ENCODE results near the gene RASL10A.

The RASL10A gene

DNA sequence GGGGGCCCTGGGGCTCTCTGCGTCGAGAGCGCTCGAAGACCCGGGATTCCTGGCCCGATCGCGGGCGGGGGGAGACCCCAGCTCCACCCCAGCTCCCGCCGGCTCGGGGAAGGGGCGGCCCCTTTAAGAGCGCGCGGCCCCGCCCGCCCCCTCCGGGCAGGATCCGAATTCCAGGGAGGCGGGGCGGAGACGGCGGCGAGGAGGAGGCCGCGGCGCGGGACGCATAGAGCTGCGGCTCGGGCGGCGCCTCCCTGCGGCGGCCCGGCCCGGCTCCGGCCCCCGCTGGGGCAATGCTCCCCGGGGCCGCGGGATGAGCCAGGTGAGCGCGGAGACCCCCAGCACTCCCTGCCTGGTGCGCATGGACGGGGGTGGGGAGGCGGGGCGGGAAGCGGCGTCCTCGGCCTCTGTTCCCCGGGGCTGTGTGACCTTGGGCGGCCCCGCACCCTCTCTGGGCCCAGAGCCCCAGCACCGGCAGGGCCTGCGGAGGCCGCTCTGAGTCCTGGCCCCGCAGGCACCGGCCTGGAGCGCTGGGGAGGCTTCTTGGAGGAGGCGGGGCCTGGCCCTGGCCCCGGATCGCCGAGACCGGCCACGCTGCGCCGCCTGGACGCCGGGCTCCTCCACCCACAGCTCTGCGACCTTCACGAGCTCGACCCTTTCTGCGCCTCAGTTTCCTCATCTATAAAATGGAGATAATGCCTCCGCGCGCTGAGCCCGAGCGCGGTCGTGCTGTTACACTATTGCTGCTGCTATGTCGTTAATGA, 8.5 kb downstream of the RASL10A start:
- DNase-seq (ENCODE audit: low read depth in 2 of 2, low spot score in 1 of 2) = no peak

DNA sequence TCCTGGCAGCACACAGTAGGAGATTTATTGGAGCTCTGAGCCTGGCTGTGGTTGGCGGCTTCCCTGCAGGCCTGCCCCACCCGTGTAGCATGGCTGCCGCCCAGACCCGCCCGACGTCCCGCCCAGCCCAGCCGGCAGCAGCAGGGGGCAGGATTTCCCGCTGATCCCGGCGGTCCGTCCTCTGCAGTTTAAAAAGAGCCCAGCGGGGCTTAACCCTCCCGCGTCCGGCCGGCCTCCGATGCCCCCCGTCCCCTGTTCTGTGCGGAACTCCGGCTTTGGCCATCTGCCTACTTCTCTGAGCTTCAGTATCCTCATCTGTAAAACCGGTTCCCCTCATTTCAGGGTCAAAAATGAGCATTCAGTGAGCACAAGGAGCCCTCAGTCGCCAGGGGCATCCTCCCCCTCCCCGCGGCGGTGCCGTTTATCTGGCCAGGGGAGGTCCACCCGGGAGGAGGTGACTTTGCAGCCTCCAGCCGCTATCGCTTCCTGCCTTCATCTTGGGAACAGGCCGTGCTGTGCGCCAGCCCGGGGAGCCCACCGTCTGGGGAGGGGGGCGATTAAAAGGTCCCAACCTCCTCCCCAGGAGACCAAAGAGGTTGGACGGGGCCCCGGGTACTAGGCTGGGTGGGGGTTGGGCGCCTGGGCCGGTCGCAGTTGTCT, 9.2 kb downstream of the RASL10A start, which contains the start of gene GAS2L1:
GAS2L1 (plus strand) TSS at position 476 of the 660 bp plus-strand sequence. CDS start 1,456 bp downstream, outside the sequence.
- no peak for DNase-seq (ENCODE audit: low read depth in 2 of 2, low spot score in 1 of 2)

DNA sequence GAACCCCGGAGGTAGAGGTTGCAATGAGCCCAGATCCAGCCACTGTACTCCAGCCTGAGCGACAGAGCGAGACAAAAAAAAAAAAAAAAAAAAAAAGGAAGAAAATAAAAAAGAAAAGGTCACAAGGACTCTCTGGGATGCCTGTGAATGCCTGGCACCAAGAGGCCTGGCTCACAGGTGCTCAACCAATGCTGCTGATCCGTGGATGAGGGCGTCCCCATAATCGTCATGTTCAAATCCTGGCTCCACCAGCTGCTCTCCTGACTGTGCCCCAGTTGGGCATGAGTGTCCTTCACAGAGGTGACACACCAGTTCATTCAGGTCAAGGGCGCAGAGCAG, 9.7 kb downstream of the RASL10A start:
- no peak for DNase-seq (ENCODE audit: low read depth in 2 of 2, low spot score in 1 of 2)

DNA sequence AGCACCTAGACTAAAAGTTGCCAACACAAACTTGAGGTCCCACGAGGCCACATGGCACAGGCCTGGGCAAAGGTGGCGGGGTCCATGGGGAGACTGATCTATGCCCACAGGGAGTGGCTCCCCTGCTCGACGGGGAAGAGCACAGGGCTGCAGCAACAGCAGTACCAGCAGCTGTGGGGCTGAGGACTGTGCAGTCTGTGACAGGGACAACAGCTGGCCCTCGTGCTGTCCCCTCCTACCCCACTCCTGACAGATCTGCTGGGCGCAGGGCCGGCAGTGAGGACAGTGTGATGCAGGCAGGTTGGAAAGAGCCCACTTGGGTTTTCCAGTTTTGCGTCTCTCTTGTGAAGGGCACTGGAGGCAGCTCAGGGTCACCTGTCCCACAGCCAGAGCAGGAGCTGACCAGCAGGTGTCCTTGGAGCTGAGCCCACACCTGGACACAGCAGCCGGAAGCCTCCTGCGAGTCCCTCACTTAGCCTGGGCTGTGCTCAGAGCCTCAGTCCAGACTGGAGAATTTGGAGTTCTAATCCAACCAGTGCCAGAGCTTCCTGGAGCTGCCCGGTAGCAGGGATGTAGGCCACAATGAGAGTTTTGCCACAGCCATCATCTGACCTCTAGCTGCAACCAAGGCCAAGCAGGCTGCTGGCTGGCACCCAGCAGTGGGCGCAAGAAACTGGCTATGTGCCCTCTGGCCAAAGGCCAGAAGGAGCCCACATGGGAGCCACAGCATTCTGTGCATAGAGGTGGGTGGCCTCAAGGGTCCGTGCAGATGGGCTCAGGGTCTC, 12.6 kb downstream of the RASL10A start:
- no peak for DNase-seq (ENCODE audit: low read depth in 2 of 2, low spot score in 1 of 2)

DNA sequence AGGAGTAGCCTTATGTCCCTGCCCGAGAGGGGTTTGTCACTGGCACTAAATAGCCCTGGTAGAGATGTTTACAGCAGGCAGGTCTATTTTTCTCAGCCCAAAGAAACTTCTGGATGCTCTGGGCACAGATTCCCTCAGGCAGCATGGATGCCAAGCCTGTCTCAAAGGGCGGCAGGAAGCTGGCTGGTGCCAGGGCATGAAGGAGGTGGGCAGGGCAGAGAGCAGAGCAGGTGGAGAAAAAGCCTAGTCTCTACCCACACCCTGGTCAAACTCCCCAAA, 13.2 kb downstream of the RASL10A start:
- DNase-seq (ENCODE audit: low read depth in 2 of 2, low spot score in 1 of 2) = no peak

DNA sequence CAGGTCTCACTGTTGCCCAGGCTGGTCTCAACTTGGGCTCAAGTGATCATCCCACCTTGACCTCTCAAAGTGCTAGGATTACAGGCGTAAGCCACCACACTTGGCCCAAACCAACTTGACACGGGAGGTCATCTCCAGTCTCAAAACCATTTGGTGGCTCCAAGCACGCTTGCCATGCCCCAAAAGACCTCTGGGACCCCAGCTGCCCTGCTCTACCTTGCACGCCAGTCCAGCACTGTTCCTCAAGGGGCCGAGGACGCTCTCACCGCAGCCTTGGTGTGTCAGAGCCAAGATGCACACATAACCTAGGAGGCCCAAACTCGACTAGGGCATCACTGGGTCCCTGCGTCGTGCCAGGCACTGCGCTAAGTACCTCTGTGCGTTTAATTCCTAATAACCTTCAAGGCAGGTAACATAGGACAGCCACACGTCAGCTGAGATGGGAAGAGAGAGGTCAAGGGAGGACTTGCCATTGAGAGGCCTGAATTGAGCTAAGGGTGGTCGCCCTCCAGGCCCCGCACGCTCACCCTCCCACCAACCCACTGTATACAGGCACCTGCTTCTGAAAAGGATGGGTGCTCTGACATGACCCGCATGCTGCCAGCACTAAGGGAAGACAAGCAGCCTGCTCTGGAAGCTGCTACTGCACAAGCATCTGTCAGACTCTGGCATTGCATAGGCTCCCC, 13.6 kb downstream of the RASL10A start:
- DNase-seq (ENCODE audit: low read depth in 2 of 2, low spot score in 1 of 2) = no peak

DNA sequence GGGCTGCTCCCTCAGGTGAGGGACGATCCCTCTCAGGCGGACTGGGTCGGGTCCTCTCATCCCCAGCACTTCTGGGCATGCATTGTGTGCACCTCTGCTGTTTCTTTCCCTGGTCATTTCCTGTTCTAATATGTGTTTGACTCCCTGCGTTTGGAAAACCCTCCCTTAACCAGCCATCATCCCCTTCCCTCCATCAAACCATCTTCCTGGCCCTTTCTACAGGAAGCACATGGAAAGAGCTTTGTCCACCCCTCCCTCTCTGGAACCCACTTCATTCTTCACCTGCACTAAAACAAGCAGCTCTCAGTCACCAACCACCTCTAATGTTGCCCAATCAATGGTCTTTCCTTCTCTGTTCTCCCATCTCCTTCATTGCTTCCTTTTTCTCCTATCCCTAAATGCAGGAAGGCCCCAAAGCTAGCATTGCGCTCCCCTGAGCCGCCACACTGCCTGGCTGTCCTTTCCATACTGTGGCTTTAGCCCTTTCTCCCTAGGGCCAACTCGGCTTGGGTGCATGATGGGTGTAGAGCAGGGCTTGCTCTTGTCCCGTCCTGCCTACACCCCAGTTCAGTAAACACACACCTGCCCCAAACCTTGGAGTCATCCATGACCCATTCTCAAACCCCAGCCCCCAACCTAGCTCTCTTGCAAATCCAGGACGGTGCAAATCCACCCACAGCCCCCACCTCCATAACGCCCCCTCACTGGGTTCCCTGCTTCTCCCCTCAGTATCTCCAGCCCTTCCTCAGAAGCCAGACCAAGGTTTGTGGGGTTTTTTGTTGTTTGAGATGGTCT, 14.5 kb downstream of the RASL10A start:
- no peak for DNase-seq (ENCODE audit: low read depth in 2 of 2, low spot score in 1 of 2)

DNA sequence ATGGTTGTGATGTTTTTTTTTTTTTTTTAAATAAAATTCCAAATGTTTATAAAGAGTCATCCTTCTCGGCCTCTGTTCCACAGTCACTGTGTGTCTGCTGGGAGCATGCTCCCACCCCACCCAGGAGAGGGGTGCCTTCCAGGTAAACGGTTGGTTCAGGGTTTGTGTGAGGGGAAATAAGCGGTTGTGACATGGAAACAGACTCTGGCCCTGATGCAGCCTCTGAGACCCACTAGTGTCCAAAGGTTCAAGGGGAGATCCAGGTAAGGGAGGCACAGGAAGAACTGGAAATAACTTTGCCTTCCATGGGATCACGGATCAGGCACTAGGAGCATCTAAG, 15.1 kb downstream of the RASL10A start:
- no peak for DNase-seq (ENCODE audit: low read depth in 2 of 2, low spot score in 1 of 2)

DNA sequence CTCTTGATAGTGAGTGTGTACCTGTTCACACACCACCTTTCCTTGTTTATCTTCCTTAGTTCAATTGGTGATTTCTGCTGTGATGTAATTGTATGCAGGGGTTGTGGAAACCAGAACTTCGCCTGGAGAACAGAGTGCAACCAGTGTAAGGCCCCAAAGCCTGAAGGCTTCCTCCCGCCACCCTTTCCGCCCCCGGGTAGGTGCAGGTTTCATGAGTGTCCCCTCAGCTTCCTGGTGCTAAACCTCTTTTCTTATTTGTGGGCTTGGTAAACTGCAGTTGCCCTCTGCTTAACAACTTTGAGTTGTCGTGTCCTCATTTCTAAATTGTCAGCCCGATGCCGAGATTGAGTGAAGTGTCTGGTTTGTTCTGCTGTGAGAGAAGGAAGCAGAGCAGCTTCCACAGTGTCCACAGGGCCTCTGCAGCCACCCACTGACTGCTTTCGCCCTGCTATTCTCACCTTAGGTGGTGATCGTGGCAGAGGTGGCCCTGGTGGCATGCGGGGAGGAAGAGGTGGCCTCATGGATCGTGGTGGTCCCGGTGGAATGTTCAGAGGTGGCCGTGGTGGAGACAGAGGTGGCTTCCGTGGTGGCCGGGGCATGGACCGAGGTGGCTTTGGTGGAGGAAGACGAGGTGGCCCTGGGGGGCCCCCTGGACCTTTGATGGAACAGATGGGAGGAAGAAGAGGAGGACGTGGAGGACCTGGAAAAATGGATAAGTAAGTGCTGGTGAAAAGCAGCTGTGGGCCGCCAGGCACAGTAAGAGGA, 16.2 kb downstream of the RASL10A start:
- no peak for DNase-seq (ENCODE audit: low read depth in 2 of 2, low spot score in 1 of 2)

DNA sequence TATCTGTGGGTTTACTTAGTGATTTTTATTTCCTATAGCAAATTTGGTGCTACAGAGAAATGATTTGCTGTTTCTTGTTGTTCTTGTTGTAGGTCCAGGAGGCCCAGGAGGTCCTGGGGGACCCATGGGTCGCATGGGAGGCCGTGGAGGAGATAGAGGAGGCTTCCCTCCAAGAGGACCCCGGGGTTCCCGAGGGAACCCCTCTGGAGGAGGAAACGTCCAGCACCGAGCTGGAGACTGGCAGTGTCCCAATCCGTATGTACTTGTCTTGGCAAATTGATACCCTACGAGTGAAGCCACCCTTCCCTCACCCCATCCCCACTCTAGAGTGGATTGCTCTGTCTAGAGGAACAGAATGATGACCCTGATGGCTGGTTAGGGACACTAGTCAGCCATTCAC, 16.9 kb downstream of the RASL10A start:
- no peak for DNase-seq (ENCODE audit: low read depth in 2 of 2, low spot score in 1 of 2)

DNA sequence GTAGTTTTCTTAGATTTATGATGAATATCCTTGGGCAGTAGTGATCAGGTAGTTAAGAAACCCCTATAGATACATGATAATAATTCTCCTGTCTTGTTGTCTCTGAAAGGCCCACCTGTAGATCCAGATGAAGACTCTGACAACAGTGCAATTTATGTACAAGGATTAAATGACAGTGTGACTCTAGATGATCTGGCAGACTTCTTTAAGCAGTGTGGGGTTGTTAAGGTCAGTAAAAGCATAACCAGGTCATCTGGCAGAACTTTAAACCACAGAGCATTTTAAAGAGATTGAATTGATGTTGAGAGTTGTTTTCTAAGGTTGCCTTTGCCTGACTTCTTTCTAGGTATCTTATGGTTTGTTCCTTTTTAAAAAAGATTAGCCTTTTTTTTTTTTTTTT, 23.1 kb downstream of the RASL10A start:
- no peak for DNase-seq (ENCODE audit: low read depth in 2 of 2, low spot score in 1 of 2)

DNA sequence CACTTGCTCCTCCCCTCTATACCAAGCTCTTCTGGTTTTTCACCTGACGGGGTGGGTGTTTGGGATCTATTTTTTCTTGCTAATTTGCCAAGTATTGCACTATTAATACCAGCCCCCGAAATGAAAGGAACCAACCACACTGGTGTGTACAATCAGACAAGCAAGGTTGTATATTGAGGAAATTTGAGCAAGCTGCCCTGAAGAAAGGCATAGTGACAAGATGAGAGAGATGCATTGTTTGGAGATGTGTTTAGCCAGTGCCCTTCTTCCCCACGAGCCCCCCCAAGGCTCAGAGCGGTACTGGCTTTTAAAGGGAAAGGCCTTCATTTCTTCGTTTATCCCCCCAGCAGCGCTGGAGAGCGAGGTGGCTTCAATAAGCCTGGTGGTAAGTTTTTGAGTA, 24.3 kb downstream of the RASL10A start:
- DNase-seq (ENCODE audit: low read depth in 2 of 2, low spot score in 1 of 2) = no peak

DNA sequence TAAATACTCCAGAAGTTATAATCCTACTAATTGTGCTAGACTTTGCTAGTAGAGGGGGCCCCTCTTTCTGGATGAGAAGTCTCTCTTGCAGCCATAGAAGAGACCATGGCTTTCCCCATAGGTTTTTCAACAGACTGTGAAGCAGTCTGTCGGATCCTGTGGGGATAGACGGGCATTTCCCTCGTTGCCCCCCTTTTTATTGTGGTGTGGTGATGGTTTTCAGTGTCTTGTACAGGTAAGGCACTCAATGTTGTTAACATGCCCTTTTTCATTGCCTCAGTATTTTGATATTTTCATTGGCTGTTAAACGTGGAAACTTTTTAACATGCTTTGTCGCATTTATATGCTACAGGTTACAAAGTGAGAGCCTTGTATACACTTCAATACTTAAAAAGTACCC, 25.4 kb downstream of the RASL10A start:
- no peak for DNase-seq (ENCODE audit: low read depth in 2 of 2, low spot score in 1 of 2)

DNA sequence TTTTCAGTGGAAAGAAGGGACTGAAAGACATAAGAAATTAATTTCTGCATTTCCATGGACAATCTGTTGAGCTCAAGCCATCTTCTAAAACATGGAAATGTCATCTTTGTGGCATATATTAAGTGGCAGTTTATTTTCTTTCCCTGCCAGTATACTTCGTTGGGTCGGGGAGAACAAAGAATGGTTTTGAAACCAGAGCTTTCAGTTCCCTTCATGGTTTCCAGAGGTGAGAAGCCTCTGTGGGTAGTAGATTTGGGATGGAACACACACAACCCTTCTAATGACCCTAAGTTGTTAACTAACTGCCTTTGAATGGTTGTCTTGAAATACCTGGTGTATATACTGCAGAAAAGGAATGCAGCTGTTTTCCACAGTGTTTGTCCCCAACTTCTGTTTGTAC, 26.7 kb downstream of the RASL10A start:
- DNase-seq (ENCODE audit: low read depth in 2 of 2, low spot score in 1 of 2) = no peak

DNA sequence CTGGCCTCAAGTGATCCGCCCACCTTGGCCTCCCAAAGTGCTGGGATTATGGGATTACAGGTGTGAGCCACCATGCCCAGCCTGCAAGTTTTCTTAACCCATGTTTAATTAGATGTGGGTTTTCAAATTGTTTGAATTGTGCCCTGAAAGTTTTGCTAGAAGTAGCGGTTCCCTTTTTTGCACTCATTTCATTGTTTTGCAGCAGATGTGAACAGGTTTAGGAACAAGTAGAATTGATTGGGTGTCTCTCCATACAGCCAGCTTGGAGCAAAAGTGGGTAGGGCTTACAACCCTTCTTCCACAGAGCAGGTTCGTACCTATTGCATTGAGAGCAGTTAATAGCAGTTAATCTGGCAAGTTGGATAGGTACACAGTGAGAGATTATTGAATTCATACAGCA, 31.3 kb downstream of the RASL10A start:
- no peak for DNase-seq (ENCODE audit: low read depth in 2 of 2, low spot score in 1 of 2)

DNA sequence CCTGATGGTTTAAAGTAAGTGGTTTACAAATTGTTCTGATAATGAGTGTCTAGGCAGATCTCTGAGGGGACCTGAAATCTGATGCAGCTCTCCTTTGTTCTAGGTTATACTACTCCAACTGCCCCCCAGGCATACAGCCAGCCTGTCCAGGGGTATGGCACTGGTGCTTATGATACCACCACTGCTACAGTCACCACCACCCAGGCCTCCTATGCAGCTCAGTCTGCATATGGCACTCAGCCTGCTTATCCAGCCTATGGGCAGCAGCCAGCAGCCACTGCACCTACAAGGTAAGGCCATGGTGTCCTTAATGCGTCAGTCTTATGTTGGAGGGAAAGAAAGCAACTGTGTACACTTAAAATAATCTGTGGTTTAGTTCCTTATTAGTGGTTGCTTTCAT, 37.6 kb downstream of the RASL10A start:
- no peak for DNase-seq (ENCODE audit: low read depth in 2 of 2, low spot score in 1 of 2)

DNA sequence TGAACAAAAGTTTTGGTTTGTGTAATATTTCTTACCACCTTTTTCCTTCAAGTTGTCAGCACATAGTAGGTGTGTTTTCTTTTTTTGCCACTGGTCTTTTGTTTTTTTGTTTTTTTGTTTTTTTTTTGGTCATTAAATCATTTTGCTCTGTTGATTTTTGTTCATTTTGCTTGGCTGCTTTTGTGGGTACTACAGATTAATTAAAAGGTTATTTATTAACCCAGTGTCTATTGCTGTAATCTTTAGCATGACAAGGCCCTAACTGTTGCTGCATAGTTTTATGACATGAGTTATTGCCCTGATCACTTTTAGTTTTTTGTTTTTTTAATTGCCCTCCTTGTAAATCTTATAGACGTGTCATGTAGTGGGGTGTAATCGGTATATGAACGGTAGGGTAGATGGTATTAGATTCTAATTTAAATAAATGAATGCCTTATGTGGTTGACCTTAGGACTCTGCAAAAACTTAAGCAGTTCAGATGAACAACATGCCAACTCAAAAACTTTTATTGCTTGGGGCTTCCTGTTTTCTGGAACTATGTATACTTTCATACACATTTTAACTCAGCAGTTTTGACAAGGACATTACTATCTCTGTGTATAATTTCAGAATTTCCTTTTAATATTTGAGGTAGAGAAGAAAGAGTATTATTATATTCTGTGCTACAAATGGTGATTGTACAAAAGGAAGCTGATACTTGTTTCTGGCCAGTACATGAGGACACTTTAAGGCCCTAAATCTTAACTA, 39.5 kb downstream of the RASL10A start:
- DNase-seq (ENCODE audit: low read depth in 2 of 2, low spot score in 1 of 2) = no peak

DNA sequence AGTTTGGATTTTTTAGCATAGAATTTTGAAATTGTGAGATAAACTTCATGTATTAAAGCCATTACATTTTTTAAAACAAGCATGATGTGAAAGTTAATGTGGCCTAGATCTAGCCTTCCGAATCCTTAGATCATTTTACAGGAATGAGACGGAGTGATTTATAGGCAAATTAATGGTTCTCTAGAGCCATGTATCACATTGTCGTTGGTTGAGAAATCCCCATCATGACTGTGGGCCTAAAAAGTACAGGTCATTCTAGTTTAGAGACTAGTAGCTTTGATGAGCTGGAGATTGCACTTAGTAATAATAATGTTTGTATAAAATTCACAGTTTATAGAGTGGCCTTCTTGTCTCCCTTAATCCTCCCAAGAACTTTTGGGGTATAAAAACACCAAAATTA, 40.3 kb downstream of the RASL10A start:
- no peak for DNase-seq (ENCODE audit: low read depth in 2 of 2, low spot score in 1 of 2)

DNA sequence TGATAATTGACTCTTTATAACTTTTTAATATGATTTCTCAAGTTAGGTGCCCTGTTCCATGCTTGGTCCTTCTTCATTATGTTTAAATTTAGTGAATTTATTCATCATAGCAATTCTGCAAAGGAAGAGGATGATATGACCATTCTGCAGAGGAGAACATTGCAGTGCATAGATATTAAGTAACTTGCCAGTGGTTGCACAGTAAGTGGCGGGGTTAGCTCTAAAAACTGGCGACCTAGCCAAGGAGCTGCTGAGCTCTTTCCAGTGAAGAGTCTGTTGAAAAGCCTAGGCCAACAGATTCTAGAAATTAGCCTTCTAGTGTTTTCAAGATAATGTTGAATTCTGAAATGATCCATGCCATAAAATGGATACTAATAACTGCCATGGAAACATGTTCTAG, 42.9 kb downstream of the RASL10A start:
- DNase-seq (ENCODE audit: low read depth in 2 of 2, low spot score in 1 of 2) = no peak
